Head of caudate nucleus (tissue), 42 donors: ENCODE data around the gene IGFBP5.

Experiments
- DNase-seq, 42 donors: peaks; one replicate each; pipeline versions ENCODE4 v3.0.0 to v3.0.0-alpha.2; 2020 to 2021; ENCODE audit warnings: mixed read lengths in 7 of 42
- intact Hi-C: fragments of 100-400 bp; cut with DNase I; formaldehyde crosslinking; loops from one replicate; pipeline ENCODE4 v1.15.0; 2022

IGFBP5 gene

GRCh38 chr2:216657086-216657855 is 38.1 kb downstream of the IGFBP5 start:
- no peak for DNase-seq
- intact Hi-C loops: no loop called here

DNA sequence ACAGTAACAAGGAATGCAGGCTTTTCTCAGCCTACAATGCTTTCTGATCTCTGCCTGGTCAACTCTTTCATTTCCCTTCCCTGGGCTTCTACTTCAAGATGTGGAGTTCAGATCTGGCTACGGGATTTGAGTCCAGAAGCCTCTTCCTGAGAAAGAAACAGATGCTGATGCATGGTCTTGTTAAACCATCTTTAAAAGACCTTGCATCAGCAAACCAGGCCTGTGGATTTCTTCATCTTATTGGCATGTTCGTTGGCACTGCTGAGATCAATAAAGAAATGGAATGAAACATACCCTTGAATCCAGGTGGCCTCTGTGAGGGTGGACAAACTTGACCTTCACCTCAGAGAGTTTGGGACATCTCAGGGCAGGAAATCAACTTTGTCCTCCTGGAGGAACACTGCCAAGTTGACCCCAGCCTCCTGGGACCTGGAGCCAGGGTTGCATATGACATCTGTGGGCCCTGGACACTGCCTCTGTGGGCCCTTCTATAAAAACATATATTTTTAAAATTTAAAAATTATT is 40.8 kb downstream of the IGFBP5 start:
- intact Hi-C loops: no loop called here
- no peak for DNase-seq

DNA sequence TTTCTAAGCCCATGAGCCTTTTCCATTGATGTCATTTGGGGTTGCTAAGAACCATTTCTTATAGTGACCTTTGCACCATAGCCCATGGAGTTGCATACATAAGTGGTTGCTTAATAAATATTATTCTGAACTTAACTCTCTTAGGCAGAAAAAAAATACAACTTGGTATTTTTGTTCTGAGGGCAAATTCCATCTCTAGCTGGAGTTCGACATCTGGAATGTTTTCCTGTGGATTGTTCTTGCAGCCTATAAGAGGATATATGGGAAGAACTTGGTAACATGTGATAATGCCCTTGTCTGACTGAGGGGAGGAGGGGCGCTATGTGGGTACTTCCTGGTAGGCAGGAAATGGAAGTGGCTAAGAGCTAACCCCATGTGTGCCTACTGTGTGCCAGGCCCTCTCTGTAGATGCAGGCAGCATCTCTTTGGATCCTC is 41.4 kb downstream of the IGFBP5 start:
- intact Hi-C loops: no loop called here
- DNase-seq: no peak

DNA sequence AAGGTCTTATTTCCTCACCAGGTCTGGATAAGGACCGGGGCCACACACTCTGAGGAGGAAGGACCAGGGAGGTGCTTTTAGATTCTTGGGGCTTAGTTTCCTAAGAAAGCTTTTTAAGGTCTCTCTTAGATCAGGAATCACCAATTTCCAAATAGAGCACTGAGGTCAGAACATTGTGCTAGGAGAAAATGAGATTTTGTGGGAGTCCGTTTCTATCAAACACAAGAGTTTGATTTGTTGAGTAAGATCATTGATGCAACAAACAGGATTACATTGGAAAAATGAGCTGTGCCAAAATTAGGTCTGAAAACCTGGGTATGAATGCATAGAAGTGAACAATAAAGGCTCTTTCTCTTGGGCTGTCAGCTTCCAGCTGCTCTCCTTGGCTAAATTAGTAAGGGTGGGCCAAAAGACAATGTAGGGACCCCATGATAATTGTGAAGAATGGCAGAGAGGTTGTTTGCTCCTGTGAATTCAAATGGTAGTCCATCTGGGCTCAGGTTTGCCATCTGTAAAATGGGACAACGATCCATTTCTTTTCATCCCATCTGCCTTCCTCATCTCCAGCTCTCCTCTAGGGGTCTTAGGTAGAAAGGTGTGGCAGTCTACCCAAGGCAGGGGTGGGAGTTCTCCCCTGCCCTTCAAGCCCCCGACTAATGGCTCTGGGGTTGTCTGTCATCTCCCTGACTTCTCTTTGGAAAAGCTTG is 42.1 kb downstream of the IGFBP5 start:
- no peak for DNase-seq

GRCh38 chr2:216652566-216652965 is 42.8 kb downstream of the IGFBP5 start:
- no peak for DNase-seq
- intact Hi-C loops: no loop called here

More for the DNA sequence above, 42.1 kb downstream of the IGFBP5 start:
- intact Hi-C loops: no loop called here

- no peak for DNase-seq
- intact Hi-C loops: no loop called here
Measured at GRCh38 chr2:216651351-216651881, 43.9 kb downstream of the IGFBP5 start.

GRCh38 chr2:216650626-216651257 is 44.6 kb downstream of the IGFBP5 start:
- no peak for DNase-seq
- intact Hi-C loops: no loop called here

GRCh38 chr2:216649574-216649973 is 45.8 kb downstream of the IGFBP5 start:
- intact Hi-C loops: no loop called here
- no peak for DNase-seq

DNA sequence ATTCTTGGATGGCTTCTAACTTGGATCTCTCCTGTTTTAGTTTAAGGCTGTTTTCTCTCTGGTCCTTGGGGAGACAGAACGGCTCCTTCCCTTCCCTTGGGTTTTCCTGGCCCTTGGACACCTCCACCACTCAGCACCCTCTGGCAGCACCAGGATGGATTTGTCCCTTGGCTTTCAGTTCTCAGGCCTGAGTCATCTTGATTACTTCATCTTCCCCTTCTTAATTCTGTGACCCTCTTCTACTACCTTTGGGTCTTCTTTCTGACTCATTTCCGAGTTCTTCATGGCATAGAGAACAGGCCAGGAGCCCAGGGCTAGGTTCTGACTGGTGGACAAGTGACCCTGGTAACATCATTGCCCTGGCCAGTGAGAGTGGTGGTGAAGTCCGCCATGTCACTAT is 47.2 kb downstream of the IGFBP5 start:
- intact Hi-C loops: no loop called here
- no peak for DNase-seq

- DNase-seq: no peak
- intact Hi-C loops: no loop called here
Measured at GRCh38 chr2:216646116-216646515, 49.2 kb downstream of the IGFBP5 start.

- intact Hi-C loops: no loop called here
- no peak for DNase-seq
Measured at GRCh38 chr2:216645636-216645950, 49.8 kb downstream of the IGFBP5 start.

DNA sequence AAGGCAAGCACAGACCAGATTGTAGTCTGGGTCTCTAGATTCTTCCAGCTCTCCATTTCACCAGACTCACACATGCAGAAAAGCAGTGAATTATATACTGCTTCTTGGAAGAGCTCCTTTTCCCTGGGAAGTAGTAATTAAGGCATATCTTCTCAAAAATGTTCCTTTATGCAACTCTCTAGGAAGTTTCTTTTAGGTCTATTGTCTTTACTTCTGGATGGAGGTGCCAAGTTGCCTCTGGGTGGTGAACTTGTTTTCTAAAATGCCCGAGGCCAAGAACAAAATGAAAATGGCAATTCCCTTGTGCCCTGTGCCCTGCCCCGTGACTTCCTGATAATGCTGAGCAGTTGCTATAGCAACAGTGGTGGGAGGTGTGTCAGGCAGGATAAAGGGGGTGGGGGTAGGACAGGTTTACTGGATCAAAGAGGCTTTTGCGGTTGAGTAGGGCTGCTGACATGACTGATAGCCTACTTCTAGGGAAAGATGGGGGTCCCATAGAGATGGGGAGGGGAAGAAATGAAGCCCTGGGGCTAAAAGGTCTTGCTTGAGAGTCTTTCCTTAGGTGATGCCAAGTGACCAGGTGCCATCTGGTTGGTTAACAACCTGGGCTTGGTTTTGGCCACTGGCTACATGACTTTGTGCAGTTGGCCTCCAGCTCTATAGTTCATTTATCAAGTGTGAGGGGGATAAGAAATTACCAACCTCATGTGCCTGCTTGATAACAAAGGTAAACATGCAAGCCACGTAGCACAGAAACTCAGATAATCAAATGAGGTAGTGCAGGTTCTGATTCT is 50.3 kb downstream of the IGFBP5 start:
- DNase-seq: peak in 36 of 42 donors; percentile 13 to 77 (median 48)
- intact Hi-C loops: no loop called here

GRCh38 chr2:216643986-216644659 is 51.2 kb downstream of the IGFBP5 start:
- intact Hi-C loops: no loop called here

DNA sequence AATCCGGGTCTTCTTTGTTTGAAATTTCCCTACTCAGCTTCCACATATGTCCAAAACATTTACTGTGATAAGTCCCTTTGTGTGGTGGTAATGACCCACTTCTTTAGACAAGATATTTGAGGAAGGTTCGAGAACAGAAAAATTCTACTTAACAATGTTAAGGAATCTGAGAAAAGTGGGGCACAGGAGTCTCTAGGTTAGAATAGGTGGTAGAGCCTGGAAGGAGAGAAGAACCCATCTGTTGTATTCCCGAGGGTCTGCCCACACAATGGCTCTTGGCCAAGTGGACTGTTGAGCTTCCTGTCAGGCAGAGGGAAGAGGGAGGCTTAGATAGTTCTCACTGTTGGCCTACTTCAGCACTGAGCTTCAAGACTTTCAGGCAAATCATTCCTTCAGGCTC is 57.9 kb downstream of the IGFBP5 start:
- intact Hi-C loops: no loop called here
- DNase-seq: no peak

More at GRCh38 chr2:216643986-216644659, 51.2 kb downstream of the IGFBP5 start:
- DNase-seq: no peak

GRCh38 chr2:216636551-216637450 is 58.5 kb downstream of the IGFBP5 start:
- intact Hi-C loops: no loop called here
- no peak for DNase-seq

DNA sequence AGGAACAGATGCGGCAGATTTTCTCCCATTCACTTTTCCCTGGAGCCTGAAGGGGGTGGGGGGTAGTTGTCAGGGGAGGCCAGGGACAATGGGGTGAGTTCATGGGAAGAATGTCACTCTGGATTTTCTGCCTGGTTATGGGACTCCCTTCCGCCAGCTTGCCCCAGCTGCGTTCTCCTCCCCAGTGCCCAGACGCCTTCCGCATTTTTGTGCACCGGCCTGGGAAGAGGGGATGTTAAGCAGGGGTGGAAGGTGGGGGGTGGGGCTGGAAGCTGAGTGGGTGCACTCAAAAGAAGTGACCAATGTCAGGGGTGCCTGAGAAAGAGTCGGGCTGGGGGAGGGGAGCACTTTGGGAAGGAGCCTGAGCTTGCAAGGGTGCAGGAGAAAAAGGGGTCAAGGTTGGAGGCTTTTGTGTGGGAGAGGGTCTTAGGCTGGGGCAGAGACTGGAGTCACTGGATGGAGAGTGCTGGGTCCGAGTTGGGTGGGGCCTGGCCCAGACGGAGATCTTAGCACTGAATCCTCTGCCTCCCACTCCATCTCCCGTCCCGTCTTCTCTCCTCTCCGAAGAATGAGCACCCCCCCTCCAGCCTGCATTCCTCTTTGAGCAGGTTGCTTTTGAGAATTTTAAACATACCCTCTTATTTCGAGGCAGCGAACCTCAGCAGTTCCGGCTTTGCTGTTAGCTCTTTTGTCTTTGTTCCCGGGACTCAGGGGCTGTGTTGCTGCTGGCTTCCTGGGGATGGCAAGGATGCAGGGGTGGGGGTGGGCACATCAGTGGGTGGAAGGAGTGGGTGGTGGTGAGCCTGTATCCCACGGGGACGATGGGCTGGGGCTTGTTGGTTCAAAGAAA is 59.4 kb downstream of the IGFBP5 start:
- intact Hi-C loops: no loop called here
- no peak for DNase-seq

DNA sequence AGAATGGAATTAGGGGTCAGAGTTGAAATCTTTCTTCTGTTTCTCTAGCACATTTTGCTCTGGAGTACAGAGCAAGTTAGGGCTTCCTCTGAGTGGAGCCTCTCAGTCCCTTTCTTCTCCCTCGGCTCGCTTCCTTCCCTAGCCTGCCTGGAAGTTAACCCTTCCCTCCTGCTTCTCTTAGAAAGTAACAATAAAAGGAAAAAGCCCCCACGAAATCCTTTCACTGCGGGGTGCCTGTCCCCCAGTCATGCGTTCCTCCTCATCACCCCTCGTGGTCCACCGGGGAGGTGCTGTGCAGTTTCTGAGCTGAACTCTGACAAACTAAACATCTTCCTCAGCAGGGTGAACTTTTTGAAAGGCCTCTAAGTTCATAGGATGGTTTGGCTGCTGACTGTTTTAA is 60.2 kb downstream of the IGFBP5 start:
- intact Hi-C loops: no loop called here
- no peak for DNase-seq
